Panc1 (cell line): ENCODE data around the gene TRPV6. TPM values are rescaled to one million over a fixed set of nuclear protein-coding genes. Genes with fewer than 3 reads are reported as not detected.

Experiments used
- ATAC-seq: fragments of 200-7000 bp; cut with Tn5 transposase; 2 replicates; pipeline ENCODE4 v1.9.1; 2020; ENCODE audit warnings: mild to moderate bottlenecking, moderate library complexity
- BruUV-seq: library from RNA; stranded (reverse); fragments of 400-500 nt; replicated peaks from 2 replicates; lab custom pipeline; 2021; lab: Mats Ljungman, UMichigan
- CTCF ChIA-PET: fragments of 300-600 bp; sonication (Branson Sonifier 250); formaldehyde crosslinking; loops from one replicate; lab custom pipeline; 2022; ENCODE audit warnings: antibody characterized with exemption; lab: Charles Lee
- POLR2A ChIA-PET: fragments of 300-600 bp; sonication (Branson Sonifier 250); formaldehyde crosslinking; loops from one replicate; lab custom pipeline; 2022; ENCODE audit warnings: antibody characterized with exemption; lab: Charles Lee
- DNase-seq: peaks from one replicate; pipeline ENCODE4 v3.0.0-alpha.2; 2010; ENCODE audit warnings: low read depth, low spot score
- H3K27ac ChIP-seq: 2 replicates; pipeline ENCODE4 v1.5.1; 2011; ENCODE audit warnings: mild to moderate bottlenecking, low read length, inconsistent platforms
- H3K27me3 ChIP-seq: fragments of 200-500 bp; sonication (Bioruptor generic); 2 replicates; pipeline ENCODE4 v1.6.0; 2014; ENCODE audit warnings: low read length, inconsistent platforms; ENCODE audit not compliant: control insufficient read depth, insufficient read depth
- H3K36me3 ChIP-seq: fragments of 200-500 bp; sonication (Bioruptor generic); 2 replicates; pipeline ENCODE4 v1.5.1; 2014; ENCODE audit warnings: inconsistent platforms, mild to moderate bottlenecking, low read length, moderate library complexity; ENCODE audit not compliant: control insufficient read depth, insufficient read depth
- H3K4me1 ChIP-seq: 2 replicates; pipeline ENCODE4 v1.5.1; 2011; ENCODE audit warnings: inconsistent platforms, mild to moderate bottlenecking, low read length, moderate library complexity; ENCODE audit not compliant: control insufficient read depth, insufficient read depth
- H3K4me3 ChIP-seq, 2 experiments: 2 replicates each; pipeline ENCODE4 v1.5.1; 2011 to 2012; ENCODE audit warnings: low read depth in 2 of 2, low read length in 2 of 2, mild to moderate bottlenecking in 2 of 2, inconsistent platforms in 1 of 2, moderate library complexity in 1 of 2
- H3K9me3 ChIP-seq: fragments of 200-500 bp; sonication (Bioruptor generic); 2 replicates; pipeline ENCODE4 v1.5.1; 2014; ENCODE audit warnings: low read depth, mild to moderate bottlenecking, inconsistent platforms, low read length, moderate library complexity; ENCODE audit not compliant: control insufficient read depth, insufficient read depth
- CTCF ChIP-seq: fragments of 450-650 bp; IDR thresholded peaks from 2 replicates; pipeline ENCODE4 v1.5.1; 2017; ENCODE audit warnings: mild to moderate bottlenecking
- POLR2AphosphoS5 ChIP-seq: IDR thresholded peaks from 2 replicates; pipeline ENCODE4 v1.6.1; 2012; ENCODE audit warnings: mild to moderate bottlenecking, low read depth, low read length, moderate library complexity
- SIN3A ChIP-seq: IDR thresholded peaks from 2 replicates; pipeline ENCODE4 v1.6.1; 2012; ENCODE audit warnings: low read depth, mild to moderate bottlenecking, low read length, moderate library complexity, borderline replicate concordance; ENCODE audit not compliant: insufficient read depth
- TCF7L2 ChIP-seq: IDR thresholded peaks from 2 replicates; pipeline ENCODE4 v1.6.1; 2011; ENCODE audit warnings: mild to moderate bottlenecking, low read depth, low read length, inconsistent platforms
- in situ Hi-C: cut with HindIII; loops from 2 replicates; pipeline ENCODE4 v1.10.0; 2016; ENCODE audit warnings: low sequenced_read_pairs, low pct_unique_long_range_greater_than_20kb
- intact Hi-C: fragments of 100-400 bp; cut with micrococcal nuclease; formaldehyde crosslinking; loops from one replicate; pipeline ENCODE4 v1.10.0; 2022; ENCODE audit not compliant: unreplicated experiment
- total RNA-seq: library from RNA; stranded (reverse); gene quantifications from one replicate; pipeline ENCODE4 v1.2.1, GENCODE V29; 2021; ENCODE audit not compliant: unreplicated experiment
- TF ChIP-seq, protein P1 (sequence below), 2 experiments: IDR thresholded peaks; 2 replicates each; pipeline ENCODE4 v1.6.1; 2011 to 2012; ENCODE audit warnings: low read depth in 2 of 2, control low read depth in 1 of 2, low read length in 1 of 2, mild to moderate bottlenecking in 1 of 2, moderate library complexity in 1 of 2; ENCODE audit not compliant: insufficient read depth in 1 of 2

TRPV6 gene
- total RNA-seq, 1 experiment from 2014 or later = not detected

- POLR2A ChIA-PET = no interaction called here
- BruUV-seq = no TSS peak
- DNase-seq (no peak), ATAC-seq (no peak)
- no peaks in the 10 kb centered on the region for H3K36me3 ChIP-seq
- in situ Hi-C loops = no loop called here
- H3K9me3 ChIP-seq = peaks cover 9% of the 10 kb centered on the region; the same call in 1 of the 2 replicates
- H3K4me3 ChIP-seq = no peak overlapping the region
- H3K27ac ChIP-seq = no peak overlapping the region
- no peak for TF ChIP-seq CTCF
- no peak for TF ChIP-seq SIN3A
- TF ChIP-seq, protein P1, sequence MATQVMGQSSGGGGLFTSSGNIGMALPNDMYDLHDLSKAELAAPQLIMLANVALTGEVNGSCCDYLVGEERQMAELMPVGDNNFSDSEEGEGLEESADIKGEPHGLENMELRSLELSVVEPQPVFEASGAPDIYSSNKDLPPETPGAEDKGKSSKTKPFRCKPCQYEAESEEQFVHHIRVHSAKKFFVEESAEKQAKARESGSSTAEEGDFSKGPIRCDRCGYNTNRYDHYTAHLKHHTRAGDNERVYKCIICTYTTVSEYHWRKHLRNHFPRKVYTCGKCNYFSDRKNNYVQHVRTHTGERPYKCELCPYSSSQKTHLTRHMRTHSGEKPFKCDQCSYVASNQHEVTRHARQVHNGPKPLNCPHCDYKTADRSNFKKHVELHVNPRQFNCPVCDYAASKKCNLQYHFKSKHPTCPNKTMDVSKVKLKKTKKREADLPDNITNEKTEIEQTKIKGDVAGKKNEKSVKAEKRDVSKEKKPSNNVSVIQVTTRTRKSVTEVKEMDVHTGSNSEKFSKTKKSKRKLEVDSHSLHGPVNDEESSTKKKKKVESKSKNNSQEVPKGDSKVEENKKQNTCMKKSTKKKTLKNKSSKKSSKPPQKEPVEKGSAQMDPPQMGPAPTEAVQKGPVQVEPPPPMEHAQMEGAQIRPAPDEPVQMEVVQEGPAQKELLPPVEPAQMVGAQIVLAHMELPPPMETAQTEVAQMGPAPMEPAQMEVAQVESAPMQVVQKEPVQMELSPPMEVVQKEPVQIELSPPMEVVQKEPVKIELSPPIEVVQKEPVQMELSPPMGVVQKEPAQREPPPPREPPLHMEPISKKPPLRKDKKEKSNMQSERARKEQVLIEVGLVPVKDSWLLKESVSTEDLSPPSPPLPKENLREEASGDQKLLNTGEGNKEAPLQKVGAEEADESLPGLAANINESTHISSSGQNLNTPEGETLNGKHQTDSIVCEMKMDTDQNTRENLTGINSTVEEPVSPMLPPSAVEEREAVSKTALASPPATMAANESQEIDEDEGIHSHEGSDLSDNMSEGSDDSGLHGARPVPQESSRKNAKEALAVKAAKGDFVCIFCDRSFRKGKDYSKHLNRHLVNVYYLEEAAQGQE (IDR thresholded peaks at IDR 0.05; ENCODE audit: insufficient read depth in 1 of 2, low read depth in 2 of 2, low read length in 1 of 2) = no peak
- no peak for TF ChIP-seq TCF7L2
- no peak for TF ChIP-seq POLR2AphosphoS5
- no peaks in the 10 kb centered on the region for H3K27me3 ChIP-seq
- no peaks in the 10 kb centered on the region for H3K4me1 ChIP-seq
- intact Hi-C loops = no loop called here
- CTCF ChIA-PET = no interaction called here
Observed at GRCh38 chr7:142905759-142906158, 20.2 kb upstream of the TRPV6 start.

DNA sequence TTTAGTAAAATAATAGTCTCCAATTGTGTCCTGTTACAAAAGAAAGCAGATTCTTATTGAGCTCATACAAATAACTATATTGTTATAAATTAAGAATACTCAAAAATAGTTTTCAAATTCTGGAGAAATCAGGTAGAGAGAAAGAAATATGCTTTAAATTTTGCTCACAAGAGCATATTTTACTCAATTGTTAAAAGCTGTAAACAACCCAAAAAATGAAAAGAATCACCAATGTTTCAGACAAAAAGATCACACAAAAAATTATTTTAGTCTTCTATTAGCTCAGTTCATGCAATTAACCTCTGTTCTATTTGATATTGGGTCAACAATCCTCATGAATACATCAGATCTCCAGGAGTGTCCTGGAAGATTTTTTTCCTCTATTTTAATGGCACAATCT is 18.6 kb upstream of the TRPV6 start:
- Histone ChIP-seq H3K36me3 (no peaks in the 10 kb centered on the region), H3K4me1 (no peaks in the 10 kb centered on the region), H3K27ac (no peak overlapping the region), H3K9me3 (peaks cover 9% of the 10 kb centered on the region; the same call in 1 of the 2 replicates), H3K27me3 (no peaks in the 10 kb centered on the region), H3K4me3 (no peak overlapping the region)
- ATAC-seq (no peak), DNase-seq (no peak)
- ChIA-PET CTCF (no interaction called here), POLR2A (interaction anchor here (0.7 kb wide), 1 partner anchor 12 kb away, joined by 3 read pairs; no protein-coding TSS in a partner anchor)
- in situ Hi-C loops = no loop called here
- TF ChIP-seq, protein P1 (IDR thresholded peaks at IDR 0.05; ENCODE audit: insufficient read depth in 1 of 2, low read depth in 2 of 2, low read length in 1 of 2) = no peak
- TF ChIP-seq CTCF (no peak), SIN3A (no peak), POLR2AphosphoS5 (no peak), TCF7L2 (no peak)
- intact Hi-C loops = no loop called here
- no TSS peak for BruUV-seq
